HG02840 (cell line): ENCODE results near the gene PCSK5.
"Not testable (repeated sequence)": the region's sequence is repeated elsewhere in the genome, so short reads cannot be mapped to it uniquely, and the experiment has no call there.

Experiments
- ATAC-seq: cut with Tn5 transposase; IDR thresholded peaks from one replicate; pipeline ENCODE4 v1.9.1; 2021; ENCODE audit warnings: mild to moderate bottlenecking, moderate library complexity, moderate number of reproducible peaks; ENCODE audit not compliant: unreplicated experiment, low FRiP score

Gene PCSK5

DNA sequence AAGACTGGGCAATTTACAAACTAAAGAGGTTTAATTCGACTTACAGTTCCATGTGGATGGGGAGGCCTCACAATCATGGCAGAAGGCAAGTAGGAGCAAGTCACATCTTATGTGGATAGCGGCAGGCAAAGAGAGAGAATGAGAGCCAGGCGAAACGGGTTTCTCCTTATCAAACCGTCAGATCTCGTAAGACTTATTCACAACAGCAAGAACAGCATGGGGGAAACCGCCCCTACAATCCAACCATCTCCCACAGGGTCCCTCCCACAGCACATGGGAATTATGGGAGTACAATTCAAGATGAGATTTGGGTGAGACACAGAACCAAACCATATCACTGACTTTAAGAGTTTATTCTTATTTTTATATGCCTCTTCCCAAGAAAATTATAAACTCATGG, 443.5 kb downstream of the PCSK5 start:
- ATAC-seq, result no peak

DNA sequence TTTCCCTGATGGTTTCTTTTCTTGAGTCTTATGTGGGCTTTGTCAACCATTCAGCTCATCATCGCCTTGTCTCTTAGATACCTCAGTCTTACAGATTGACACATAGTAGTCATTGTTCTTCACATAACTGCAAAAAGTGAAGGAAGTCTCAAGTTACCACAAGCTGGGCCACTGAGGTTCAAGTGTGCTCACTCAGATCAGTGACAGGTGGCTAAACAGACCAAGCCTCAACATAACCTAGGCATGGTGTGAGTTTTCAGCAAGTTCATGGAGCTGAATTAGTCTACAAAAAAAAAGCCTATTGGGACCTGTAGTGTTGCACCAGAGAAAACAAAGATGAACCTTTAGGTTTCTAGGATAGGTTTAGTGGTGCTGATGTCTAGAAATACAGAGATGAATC, 445.6 kb downstream of the PCSK5 start:
- ATAC-seq, result no peak

DNA sequence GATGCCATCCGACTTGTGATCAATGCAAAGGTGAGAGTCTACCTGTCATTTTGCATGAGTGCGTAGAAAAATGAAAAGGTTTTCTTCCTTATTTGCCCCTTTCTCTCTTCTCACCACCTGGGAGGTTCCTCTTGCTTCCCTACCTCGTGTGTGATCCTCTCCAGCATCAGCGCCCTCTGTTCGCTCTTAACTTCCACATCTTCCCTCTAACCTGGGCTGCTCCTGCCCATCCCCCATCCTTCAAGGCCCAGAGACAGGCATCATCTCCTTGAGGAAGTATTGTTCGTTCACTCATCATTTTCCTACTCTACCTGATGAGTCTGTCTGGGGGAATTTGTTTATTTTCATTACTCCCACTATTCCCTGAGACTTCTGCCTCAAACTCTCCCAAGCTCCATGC, 447.9 kb downstream of the PCSK5 start:
- no peak for ATAC-seq

DNA sequence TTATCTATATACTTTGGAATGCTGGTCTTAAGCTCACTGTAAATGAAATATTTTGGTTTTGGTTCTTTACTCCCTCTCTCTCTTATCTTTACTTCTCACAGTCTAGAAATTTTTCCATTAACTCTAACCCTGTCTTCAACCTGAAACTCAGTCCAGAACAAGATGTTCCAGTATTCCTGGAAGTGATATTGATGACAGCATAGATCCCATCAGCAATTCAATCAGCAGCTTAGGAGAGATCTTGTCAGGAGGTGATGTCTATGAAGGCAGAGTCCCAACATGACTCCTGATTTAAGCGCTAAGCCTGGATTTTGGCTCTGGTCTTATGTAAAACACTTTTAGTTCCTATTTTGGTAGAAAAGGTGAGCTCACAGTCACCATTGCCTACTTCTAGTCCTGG, 451.1 kb downstream of the PCSK5 start:
- ATAC-seq, result no peak

DNA sequence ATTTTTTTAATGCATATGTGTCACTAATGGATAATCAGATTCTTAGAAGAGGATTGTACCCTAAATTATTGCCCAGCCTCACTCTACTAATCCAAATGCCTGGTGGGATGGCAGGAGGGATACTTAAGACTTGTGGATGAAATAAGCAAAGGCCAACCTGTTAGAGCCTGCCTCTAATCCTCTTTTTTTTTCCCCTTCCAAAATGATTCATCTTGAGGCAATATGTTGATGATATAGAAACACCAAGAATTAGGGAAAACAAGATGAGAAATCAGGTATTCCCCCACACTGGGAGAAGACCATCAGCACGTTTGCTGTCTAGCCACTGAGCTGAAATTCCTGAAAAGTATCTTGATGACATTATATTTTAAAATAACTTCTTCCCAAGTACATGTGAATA, 451.7 kb downstream of the PCSK5 start:
- no peak for ATAC-seq

DNA sequence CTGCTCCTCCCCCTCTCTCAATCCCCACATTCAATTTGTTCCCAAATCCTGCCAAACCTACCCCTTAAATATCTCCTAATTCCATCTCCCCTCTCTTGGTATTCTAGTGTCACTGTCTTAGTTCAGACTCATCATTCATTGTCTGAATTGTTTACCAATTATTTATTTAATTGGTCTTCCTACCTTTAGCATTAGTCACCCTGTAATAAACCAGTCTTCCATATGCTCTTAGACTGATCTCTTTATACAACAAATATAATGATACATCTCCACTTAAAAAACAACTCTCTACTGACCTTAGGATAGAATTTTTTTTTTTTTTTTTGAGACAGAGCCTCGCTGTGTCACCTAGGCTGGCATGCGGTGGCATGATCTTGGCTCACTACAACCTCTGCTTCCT, 452.4 kb downstream of the PCSK5 start:
- ATAC-seq, result no peak

DNA sequence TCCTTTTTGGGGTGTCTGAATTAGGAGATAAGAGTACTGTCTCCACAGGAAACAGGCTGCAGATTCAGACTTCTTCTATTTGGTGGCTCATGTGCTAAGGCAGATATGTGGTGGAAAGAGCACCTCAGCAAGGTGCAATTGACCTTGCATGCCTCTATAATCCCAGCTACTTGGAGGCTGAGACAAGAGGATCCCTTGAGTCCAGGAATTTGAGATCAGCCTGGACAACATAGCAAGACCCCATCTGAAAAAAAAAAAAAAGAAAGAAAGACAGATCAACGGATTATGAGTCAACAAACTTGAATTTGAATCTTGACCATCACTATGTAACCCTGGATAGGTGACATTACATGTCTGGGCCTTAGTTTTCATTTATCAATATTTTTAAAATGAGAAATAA, 459.4 kb downstream of the PCSK5 start:
- no peak for ATAC-seq

DNA sequence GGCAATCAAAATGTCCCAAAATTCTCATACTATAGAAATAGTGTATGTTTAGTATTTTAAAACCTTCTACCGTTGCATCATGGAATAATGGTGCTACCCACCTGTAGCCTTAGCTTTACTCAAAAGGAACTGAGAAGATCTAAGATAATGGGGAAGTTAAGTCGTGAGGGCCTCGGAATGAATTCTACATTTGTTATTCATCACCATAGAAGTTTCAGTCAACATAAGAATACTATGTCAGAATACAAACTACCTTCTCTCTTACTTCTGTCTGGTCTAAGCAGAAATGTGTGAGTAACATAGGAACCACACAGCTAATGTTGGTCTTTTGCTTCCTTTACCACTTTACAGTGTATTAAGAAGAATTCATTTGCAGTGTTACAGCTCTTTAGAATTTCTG, 460.5 kb downstream of the PCSK5 start:
- ATAC-seq, result no peak

DNA sequence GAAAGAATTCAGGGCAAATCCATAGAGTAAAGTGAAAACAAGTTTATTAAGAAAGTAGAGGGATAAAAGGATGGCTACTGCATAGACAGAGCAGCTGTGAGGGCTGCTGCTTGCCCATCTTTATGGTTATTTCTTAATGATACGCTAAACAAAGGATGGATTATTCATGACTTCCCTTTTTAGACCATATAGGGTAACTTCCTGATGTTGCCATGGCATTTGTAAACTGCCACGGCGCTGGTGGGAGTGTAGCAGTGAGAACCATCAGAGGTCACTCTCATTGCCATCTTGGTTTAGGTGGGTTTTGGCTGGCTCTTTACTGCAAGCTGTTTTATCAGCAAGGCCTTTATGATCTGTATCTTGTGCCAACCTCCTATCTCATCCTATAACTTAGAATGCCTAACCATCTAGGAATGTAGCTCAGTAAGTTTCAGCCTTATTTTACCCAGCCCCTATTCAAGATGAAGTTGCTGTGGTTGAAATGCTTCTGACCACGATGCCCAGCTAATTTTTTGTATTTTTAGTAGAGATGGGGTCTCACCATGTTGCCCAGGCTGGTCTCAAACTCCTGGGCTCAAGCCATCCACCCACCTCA, 461.6 kb downstream of the PCSK5 start:
- ATAC-seq, result no peak

DNA sequence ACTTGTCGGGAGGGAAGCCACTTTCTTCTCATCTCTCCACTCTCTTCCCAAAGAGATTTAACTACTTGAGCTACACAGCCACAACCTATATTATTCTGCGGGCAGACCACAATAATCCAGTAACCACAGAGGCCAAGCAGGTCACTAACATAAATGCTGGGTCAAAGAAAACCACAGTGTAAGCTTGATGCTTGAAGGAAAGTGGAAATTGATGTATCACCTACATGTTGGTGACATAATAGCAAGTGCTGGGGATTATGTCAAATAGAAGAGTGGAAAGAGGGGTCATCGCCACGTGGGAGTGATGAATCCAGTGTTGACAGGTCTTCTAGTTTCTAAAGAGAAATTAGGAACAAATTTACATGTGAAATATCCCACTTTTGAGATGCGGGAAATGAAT, 462.8 kb downstream of the PCSK5 start:
- ATAC-seq, result no peak

DNA sequence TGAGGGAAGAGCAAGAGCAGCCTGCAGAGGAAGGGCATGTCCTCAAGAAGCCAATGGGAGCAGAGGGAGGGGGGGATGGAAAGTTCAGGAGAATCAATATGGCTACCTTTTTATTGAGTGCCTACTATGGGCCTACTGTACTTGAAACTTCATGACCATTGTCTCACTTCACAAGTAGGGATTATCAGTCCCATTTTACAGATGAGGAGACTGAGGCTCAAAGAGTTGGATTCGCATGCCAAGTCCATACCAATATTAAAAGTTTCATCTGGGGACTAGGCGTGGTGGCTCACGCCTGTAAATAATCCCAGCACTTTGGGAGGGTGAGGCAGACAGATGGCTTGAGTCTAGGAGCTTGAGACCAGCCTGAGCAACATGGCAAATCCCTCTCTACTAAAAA, 463.7 kb downstream of the PCSK5 start:
- ATAC-seq, result no peak

DNA sequence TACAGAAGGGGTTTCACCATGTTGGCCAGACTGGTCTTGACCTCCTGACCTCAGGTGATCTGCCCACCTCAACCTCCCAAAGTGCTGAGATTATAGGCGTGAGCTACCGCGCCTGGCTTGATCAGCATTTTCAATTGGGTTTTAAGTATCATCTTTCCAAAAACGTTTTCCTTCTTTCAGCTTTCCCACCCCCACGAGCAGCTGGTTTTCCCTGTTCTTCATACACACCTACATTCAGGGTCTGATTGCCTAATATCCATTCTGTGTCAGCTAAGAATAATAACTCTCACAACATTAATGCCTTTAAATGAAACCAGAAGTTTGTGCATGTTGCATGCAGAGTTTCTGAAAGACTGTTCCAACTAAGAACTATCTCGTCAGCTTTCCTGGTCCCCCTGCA, 465.4 kb downstream of the PCSK5 start:
- no peak for ATAC-seq

DNA sequence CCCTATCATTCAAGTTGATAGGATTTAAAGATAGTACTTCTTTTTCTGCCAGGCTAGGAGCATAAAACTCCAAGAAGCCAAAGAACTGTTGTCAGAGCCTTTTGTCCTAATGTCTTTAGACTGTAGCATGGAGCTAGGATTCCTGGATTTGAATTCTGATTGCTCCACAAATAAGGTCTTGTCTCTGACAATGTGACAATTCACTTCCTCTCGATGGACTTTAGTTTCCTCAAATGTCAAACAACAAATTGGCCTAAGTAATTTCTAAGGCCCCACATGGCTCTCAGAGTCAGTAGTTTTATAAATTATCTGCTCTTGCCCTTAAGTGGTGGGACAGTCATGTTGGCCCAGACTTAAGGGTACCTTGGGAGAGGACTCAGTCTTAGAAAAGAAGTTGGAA, 467.1 kb downstream of the PCSK5 start:
- ATAC-seq, result no peak

DNA sequence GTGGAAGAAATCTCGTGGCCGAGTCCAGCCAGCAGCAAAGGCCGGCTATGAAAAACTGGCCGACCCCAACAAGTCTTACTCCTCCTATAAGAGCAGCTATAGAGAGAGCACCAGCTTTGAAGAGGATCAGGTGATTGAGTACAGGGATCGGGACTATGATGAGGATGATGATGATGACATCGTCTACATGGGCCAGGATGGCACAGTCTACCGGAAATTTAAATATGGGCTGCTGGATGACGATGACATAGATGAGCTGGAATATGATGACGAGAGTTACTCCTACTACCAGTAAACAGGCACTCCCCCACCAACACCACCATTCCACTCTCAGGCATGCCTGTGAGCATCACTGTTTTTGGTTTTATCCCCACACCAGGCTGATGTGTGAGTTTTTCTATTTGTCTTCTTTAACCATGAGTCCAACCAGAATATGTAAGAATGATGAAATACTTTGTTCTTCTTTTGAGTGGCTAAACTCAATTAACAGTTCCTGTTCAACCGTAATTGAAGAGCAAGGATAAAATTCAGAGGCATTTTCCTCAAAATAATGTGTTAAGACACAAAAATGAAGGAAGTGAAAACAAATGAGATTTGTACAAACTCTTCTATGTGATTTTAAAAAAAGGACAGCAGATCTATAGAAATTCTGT, 468.3 kb downstream of the PCSK5 start:
- no peak for ATAC-seq

DNA sequence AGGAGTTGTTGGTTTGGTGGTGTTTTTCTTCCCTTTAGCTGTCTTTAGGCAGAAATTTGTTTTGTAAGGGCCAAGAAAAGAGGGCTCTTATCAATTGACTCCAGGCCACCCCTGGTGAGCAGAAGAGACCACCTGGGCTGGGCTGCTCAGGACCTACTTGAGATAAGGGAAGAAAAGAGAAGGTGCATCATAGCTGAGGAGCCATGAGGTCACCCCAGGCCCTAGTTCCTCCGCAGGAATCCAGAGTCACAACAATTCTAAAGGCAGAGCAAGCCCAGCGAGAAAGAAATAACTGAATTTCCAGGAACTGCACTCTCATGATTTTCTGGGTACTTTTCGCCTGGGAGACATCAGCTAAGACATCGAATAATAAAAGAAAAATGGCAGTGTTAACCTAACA, 468.9 kb downstream of the PCSK5 start:
- no peak for ATAC-seq

DNA sequence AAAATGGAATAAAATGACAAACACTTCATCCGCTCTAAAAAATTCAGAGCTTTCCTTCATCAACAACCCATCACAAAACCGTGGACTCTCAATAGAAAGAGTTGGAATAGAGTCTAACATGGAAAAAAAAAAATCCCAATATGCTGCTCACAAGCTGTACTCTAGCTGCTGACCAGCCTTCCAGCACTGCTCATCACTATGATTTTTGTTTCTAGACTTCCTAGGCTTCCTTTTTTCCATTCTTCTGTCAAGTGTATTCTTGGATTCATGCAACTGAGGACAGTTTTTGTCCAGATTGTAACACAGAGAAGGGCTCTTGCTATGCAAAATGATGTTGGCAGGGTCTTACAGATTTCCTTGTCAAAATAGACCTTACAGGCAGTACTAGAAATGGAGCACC, 469.3 kb downstream of the PCSK5 start:
- no peak for ATAC-seq

DNA sequence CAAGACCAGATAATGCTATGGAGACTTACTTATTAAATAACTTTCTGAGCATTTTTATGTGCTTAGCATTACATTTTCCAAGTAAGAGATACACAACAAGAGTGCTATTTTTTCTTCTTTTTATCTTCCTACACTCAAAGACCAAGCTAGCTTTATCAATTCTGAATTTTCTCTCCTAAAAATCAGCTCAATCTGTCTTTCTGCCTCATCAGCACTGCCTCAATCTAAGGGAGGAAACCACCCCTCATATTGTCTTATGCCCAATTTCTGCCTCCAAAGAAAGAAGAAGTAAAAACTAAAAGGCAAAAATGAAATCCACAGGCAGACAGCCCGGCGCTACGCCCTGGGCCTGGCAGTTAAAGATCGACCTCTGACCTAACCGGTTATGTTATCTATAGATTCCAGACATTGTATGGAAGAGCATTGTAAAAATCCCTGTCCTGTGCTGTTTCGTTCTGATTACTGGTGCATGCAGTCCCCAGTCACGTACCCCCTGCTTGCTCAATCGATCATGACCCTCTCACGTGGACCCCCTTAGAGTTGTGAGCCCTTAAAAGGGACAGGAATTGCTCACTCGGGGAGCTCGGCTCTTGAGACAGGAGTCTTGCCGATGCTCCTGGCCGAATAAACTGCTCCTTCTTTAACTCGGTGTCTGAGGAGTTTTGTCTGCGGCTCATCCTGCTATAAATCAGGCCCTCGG, 472.0 kb downstream of the PCSK5 start:
- ATAC-seq, result not testable (repeated sequence)

DNA sequence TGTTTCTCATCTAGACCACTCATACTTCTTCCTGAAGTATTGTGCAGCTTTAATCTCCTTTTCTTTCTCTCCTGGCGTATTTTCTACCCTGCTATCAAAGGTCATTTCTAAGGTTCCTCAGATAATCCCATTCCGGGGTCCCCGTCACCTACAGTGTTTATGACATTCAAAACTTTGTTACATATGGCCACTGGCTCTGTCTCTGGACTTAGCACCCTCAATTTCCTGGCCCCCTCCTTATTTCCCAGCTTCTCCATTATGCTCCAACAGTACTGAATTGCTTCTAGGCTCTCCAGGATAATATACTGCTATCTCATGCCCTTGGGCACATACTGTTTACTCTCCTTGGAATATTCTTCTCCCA, 472.5 kb downstream of the PCSK5 start:
- no peak for ATAC-seq

DNA sequence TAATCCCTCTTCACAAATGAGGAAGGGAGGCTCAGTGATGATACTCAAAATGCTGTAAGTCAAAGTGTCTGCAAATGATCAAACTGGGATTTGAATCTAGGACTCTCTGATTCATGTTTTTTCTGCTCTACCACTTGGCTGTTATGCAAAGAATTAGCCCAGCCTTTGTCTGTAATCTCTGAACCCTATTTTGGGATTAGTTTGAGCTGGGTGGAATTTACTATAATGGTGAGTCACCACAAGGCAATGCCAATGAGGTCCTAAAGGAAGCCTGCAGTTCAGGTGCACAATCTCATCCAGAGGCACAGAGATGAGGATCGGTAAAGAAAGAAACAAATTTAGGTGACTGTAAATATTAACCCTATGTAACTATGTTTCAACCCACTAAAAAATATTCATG, 474.6 kb downstream of the PCSK5 start:
- ATAC-seq, result no peak

DNA sequence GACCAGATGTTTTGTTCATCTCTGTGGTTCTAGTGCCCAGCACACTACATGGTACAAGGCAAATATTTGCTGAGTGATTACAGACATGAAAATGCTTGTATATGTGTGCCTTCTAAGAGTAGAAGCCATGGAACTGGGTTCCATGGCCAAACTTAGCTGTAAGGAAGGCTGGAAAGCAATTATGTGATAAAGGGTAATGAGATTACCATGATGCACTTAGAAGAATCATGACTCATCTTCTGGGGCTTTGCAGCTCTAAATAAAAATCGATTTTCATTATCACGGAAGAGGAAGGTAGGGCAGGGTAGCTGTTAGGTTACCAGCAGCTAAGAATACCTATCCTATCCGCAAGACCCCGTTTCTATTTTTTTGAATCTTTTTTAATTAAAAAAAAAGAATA, 475.8 kb downstream of the PCSK5 start:
- ATAC-seq, result no peak

DNA sequence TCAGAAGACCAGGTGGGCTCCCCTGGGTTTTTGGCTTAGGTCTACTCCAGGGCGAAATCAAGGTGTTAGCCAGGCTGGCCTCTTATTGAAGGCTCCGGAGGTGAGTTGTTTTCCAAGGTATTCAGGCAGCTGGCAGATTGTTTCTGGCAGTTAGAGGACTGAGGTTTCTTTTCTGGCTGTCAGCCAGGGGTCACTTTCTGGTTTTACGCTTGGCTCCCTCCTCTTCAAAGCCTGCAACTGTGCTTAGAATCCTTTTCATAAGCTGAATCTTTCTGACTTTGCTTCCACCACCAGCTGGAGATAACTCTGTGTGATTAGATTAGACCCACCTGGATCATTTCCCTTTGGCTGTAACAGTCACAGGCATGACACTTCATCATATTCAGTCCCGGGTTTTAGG, 479.1 kb downstream of the PCSK5 start:
- ATAC-seq, result no peak

DNA sequence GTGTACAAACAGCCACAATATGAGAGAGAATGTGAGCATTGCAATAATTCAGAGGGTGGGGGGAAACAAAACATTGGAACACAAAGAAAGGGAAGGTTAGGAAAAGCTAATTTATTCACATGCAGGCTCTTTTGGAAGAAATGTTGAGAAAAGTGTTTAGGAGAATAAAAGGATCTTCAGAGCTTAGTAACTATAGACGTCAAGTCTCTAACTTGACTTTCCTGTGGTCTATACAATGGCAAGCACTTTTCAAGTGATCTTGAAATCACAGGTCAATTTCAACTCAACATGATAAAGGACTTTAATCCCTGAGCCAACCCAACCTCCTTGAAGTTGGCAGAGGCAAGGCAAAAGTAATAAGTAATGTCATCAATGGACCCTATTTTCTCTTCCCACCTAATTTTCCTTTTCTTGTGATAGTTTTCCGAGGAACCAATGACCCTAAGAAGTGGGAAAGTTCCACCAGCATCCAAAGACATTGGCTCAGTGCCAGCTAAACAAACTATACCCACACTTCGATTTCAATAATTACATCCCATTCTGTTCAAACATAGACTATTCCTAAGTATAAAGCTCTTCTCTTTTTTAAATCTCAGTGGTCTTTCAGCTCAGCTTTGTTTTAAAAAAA, 480.0 kb downstream of the PCSK5 start:
- ATAC-seq, result no peak
